NCI-H82 (cell line): ENCODE data around the gene DYDC1.
A peak's percentile ranks its signal among the peaks of the same experiment; 100 is the strongest.
"Not testable (repeated sequence)": the region's sequence is repeated elsewhere in the genome, so short reads cannot be mapped to it uniquely, and the experiment has no call there.

Experiments used
- DNase-seq: peaks from one replicate; lab custom pipeline; 2025; lab: John Stamatoyannopoulos, UW

The DYDC1 gene

GRCh38 chr10:80344276-80344675 lies 12.3 kb downstream of the DYDC1 start:
- DNase-seq: no peak

GRCh38 chr10:80333983-80334382 lies 22.6 kb downstream of the DYDC1 start:
- DNase-seq: no peak

GRCh38 chr10:80324891-80325364 lies 31.6 kb downstream of the DYDC1 start:
- DNase-seq: no peak

- DNase-seq: peak; percentile 3
Measured at GRCh38 chr10:80324086-80324485, 32.5 kb downstream of the DYDC1 start.

GRCh38 chr10:80323311-80323710 lies 33.2 kb downstream of the DYDC1 start:
- no peak for DNase-seq

- no peak for DNase-seq
Measured at GRCh38 chr10:80322711-80323110, 33.8 kb downstream of the DYDC1 start.

- no peak for DNase-seq
Measured at GRCh38 chr10:80322158-80322557, 34.4 kb downstream of the DYDC1 start.

- DNase-seq: no peak
Measured at GRCh38 chr10:80321183-80321582, 35.4 kb downstream of the DYDC1 start.

GRCh38 chr10:80320377-80320776 lies 36.2 kb downstream of the DYDC1 start:
- no peak for DNase-seq

- no peak for DNase-seq
Measured at GRCh38 chr10:80319725-80320290, 36.7 kb downstream of the DYDC1 start.

- DNase-seq: no peak
Measured at GRCh38 chr10:80319318-80319717, 37.2 kb downstream of the DYDC1 start.

- DNase-seq: no peak
Measured at GRCh38 chr10:80318742-80319141, 37.8 kb downstream of the DYDC1 start.

- DNase-seq: no peak
Measured at GRCh38 chr10:80315391-80315790, 41.2 kb downstream of the DYDC1 start.

- DNase-seq: no peak
Measured at GRCh38 chr10:80313523-80313922, 43.0 kb downstream of the DYDC1 start.

- not testable (repeated sequence) for DNase-seq
Measured at GRCh38 chr10:80305989-80306388, 50.6 kb downstream of the DYDC1 start.

GRCh38 chr10:80296942-80297341 lies 59.6 kb downstream of the DYDC1 start:
- no peak for DNase-seq

GRCh38 chr10:80292607-80293239 lies 63.8 kb downstream of the DYDC1 start:
- no peak for DNase-seq

GRCh38 chr10:80290474-80291220 lies 65.9 kb downstream of the DYDC1 start:
- no peak for DNase-seq

- DNase-seq: peak; percentile 15
Measured at GRCh38 chr10:80289451-80290287, 66.9 kb downstream of the DYDC1 start, which contains the start of gene MAT1A. Gene MAT1A (minus strand): TSS chr10:80289658. CDS start chr10:80289423, 235 bp downstream.

- DNase-seq: no peak
Measured at GRCh38 chr10:80288849-80289248, 67.7 kb downstream of the DYDC1 start.
